ENCODE results near the gene NIP7.

- TF ChIP-seq, protein P1, sequence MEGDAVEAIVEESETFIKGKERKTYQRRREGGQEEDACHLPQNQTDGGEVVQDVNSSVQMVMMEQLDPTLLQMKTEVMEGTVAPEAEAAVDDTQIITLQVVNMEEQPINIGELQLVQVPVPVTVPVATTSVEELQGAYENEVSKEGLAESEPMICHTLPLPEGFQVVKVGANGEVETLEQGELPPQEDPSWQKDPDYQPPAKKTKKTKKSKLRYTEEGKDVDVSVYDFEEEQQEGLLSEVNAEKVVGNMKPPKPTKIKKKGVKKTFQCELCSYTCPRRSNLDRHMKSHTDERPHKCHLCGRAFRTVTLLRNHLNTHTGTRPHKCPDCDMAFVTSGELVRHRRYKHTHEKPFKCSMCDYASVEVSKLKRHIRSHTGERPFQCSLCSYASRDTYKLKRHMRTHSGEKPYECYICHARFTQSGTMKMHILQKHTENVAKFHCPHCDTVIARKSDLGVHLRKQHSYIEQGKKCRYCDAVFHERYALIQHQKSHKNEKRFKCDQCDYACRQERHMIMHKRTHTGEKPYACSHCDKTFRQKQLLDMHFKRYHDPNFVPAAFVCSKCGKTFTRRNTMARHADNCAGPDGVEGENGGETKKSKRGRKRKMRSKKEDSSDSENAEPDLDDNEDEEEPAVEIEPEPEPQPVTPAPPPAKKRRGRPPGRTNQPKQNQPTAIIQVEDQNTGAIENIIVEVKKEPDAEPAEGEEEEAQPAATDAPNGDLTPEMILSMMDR (conservative IDR thresholded peaks at IDR 0.05; ENCODE audit: low read depth, low read length), result no peak
- no peak for TF ChIP-seq EZH2phosphoT487 (IDR thresholded peaks at IDR 0.05; ENCODE audit: borderline replicate concordance, low read length)
- no peak for TF ChIP-seq EZH2 (IDR thresholded peaks at IDR 0.05; ENCODE audit: low read length, unreplicated experiment)
Observed at GRCh38 chr16:69294051-69294450, 45.5 kb upstream of the NIP7 start.
